HCT116 (cell line): Measurements from ENCODE around the gene LIPG. TPM values are rescaled to one million over a fixed set of nuclear protein-coding genes. Genes with fewer than 3 reads are reported as not detected.

Experiments
- ATAC-seq: fragments of 200-7000 bp; cut with Tn5 transposase; 2 replicates; pipeline ENCODE4 v1.9.1; 2020; ENCODE audit warnings: mild to moderate bottlenecking, moderate library complexity
- BruUV-seq: library from RNA; stranded (reverse); fragments of 400-500 nt; replicated peaks from 2 replicates; lab custom pipeline; 2021; lab: Mats Ljungman, UMichigan
- CTCF ChIA-PET: fragments of 300-600 bp; sonication (Branson Sonifier 250); formaldehyde crosslinking; loops from one replicate; lab custom pipeline; 2021; ENCODE audit warnings: antibody characterized with exemption; lab: Charles Lee
- POLR2A ChIA-PET: fragments of 300-600, 350-600 bp; sonication (Branson Sonifier 250); formaldehyde crosslinking; loops from one replicate; lab custom pipeline; 2021; ENCODE audit warnings: antibody characterized with exemption; lab: Charles Lee
- RAD21 ChIA-PET, 2 experiments: fragments of 300-600 bp; sonication (Branson Sonifier 250); formaldehyde crosslinking; loops; one replicate each; lab custom pipeline; 2023; ENCODE audit warnings: low total read pairs in 2 of 2; ENCODE audit not compliant: uncharacterized antibody in 2 of 2, unreplicated experiment in 2 of 2, low non-redundant PET in 1 of 2; lab: Charles Lee
- DNase-seq: peaks from one replicate; pipeline ENCODE4 v3.0.0-alpha.2; 2010; ENCODE audit warnings: low read depth, low spot score
- H2AFZ ChIP-seq: fragments of 200-600 bp; shearing (Covaris generic), sonication (generic); 2 replicates; pipeline ENCODE4 v1.6.1; 2017; ENCODE audit warnings: low read depth, mixed run types, mixed read lengths, antibody characterized with exemption, low read length; ENCODE audit not compliant: poor library complexity, severe bottlenecking
- H3K27ac ChIP-seq: 2 replicates; pipeline ENCODE4 v1.5.1; 2012; ENCODE audit warnings: low read depth, low read length
- H3K27me3 ChIP-seq: fragments of 200-600 bp; sonication (generic); 2 replicates; pipeline ENCODE4 v1.6.1; 2016; ENCODE audit warnings: mixed run types, low read length, mixed read lengths; ENCODE audit not compliant: insufficient read depth
- H3K36me3 ChIP-seq, 2 experiments: fragments of 200-500 bp in 1 of 2; fragments of 200-600 bp in 1 of 2; sonication (Bioruptor generic) in 1 of 2; sonication (generic) in 1 of 2; 2 replicates each; pipeline versions ENCODE4 v1.5.1 to v1.6.1; 2014 to 2016; ENCODE audit warnings: low read length in 2 of 2, inconsistent platforms in 1 of 2, mixed read lengths in 1 of 2, mixed run types in 1 of 2; ENCODE audit not compliant: insufficient read depth in 2 of 2, control insufficient read depth in 1 of 2
- H3K4me1 ChIP-seq, 2 experiments: fragments of 200-600 bp in 1 of 2; sonication (generic) in 1 of 2; 2 replicates each; pipeline versions ENCODE4 v1.5.1 to v1.6.1; 2012 to 2017; ENCODE audit warnings: low read length in 2 of 2, inconsistent platforms in 1 of 2, mild to moderate bottlenecking in 1 of 2, mixed read lengths in 1 of 2, mixed run types in 1 of 2, moderate library complexity in 1 of 2; ENCODE audit not compliant: insufficient read depth in 2 of 2, control insufficient read depth in 1 of 2
- H3K4me2 ChIP-seq: fragments of 200-600 bp; sonication (generic); 2 replicates; pipeline ENCODE4 v1.6.1; 2017; ENCODE audit warnings: mixed run types, low read length, mixed read lengths
- H3K4me3 ChIP-seq, 2 experiments: fragments of 200-600 bp in 1 of 2; sonication (generic) in 1 of 2; replicated peaks in 1 of 2; 2 replicates each; pipeline ENCODE4 v1.5.1; 2011 to 2016; ENCODE audit warnings: low read length in 2 of 2, control low read depth in 1 of 2, low read depth in 1 of 2, mild to moderate bottlenecking in 1 of 2, mixed read lengths in 1 of 2, mixed run types in 1 of 2
- H3K79me2 ChIP-seq: fragments of 200-600 bp; sonication (generic); 2 replicates; pipeline ENCODE4 v1.6.1; 2017; ENCODE audit warnings: mild to moderate bottlenecking, mixed run types, low read length, moderate library complexity, mixed read lengths; ENCODE audit not compliant: insufficient read depth
- H3K9ac ChIP-seq: fragments of 200-600 bp; sonication (generic); 2 replicates; pipeline ENCODE4 v1.6.1; 2016; ENCODE audit warnings: low read length, mixed read lengths
- H3K9me2 ChIP-seq: fragments of 200-600 bp; sonication (generic), shearing (Covaris generic); 2 replicates; pipeline ENCODE4 v1.6.1; 2017; ENCODE audit warnings: mixed run types, mild to moderate bottlenecking, moderate library complexity; ENCODE audit not compliant: insufficient read depth
- H3K9me3 ChIP-seq, 2 experiments: fragments of 200-500 bp in 1 of 2; fragments of 200-600 bp in 1 of 2; sonication (Bioruptor generic) in 1 of 2; sonication (generic) in 1 of 2; 2 replicates each; pipeline ENCODE4 v1.6.1; 2014 to 2017; ENCODE audit warnings: low read length in 2 of 2, mixed read lengths in 2 of 2, inconsistent platforms in 1 of 2, low read depth in 1 of 2, mild to moderate bottlenecking in 1 of 2, mixed run types in 1 of 2, moderate library complexity in 1 of 2; ENCODE audit not compliant: control insufficient read depth in 1 of 2, insufficient read depth in 1 of 2
- H4K20me1 ChIP-seq: fragments of 200-600 bp; sonication (generic), shearing (Covaris generic); 2 replicates; pipeline ENCODE4 v1.6.1; 2017; ENCODE audit warnings: mixed run types, mild to moderate bottlenecking, moderate library complexity; ENCODE audit not compliant: insufficient read depth
- EGR1 ChIP-seq: IDR thresholded peaks from 2 replicates; pipeline ENCODE4 v1.6.1; 2012; ENCODE audit warnings: low read depth
- ELF1 ChIP-seq: IDR thresholded peaks from 2 replicates; pipeline ENCODE4 v1.6.1; 2012; ENCODE audit warnings: low read depth, borderline replicate concordance
- EZH2 ChIP-seq: fragments of 200-600 bp; sonication (generic); IDR thresholded peaks from 2 replicates; pipeline ENCODE4 v1.6.1; 2017; ENCODE audit warnings: antibody characterized with exemption, mixed run types
- EZH2phosphoT487 ChIP-seq: fragments of 200-600 bp; IDR thresholded peaks from 2 replicates; pipeline ENCODE4 v1.6.1; 2018; ENCODE audit warnings: antibody characterized with exemption, borderline replicate concordance
- FOSL1 ChIP-seq: IDR thresholded peaks from 2 replicates; pipeline ENCODE4 v1.6.1; 2012; ENCODE audit warnings: low read depth
- JUND ChIP-seq: IDR thresholded peaks from 2 replicates; pipeline ENCODE4 v1.6.1; 2012
- POLR2A ChIP-seq: IDR thresholded peaks from 2 replicates; pipeline ENCODE4 v1.7.0; 2011; ENCODE audit warnings: borderline replicate concordance; ENCODE audit not compliant: insufficient read depth, insufficient read length; ENCODE audit errors: extremely low read depth
- SP1 ChIP-seq: IDR thresholded peaks from 2 replicates; pipeline ENCODE4 v1.6.1; 2012; ENCODE audit warnings: low read depth
- SRF ChIP-seq: IDR thresholded peaks from 2 replicates; pipeline ENCODE4 v1.6.1; 2012; ENCODE audit warnings: low read depth
- YY1 ChIP-seq: IDR thresholded peaks from 2 replicates; pipeline ENCODE4 v1.6.1; 2011; ENCODE audit warnings: low read length, low read depth, moderate library complexity, mild to moderate bottlenecking; ENCODE audit not compliant: insufficient replicate concordance; ENCODE audit errors: extremely low read depth
- ZFX ChIP-seq: fragments of 450-650 bp; IDR thresholded peaks from 2 replicates; pipeline ENCODE4 v1.6.1; 2017
- intact Hi-C: fragments of 100-400 bp; cut with micrococcal nuclease; formaldehyde crosslinking; loops from 2 replicates; pipeline ENCODE4 v1.10.0; 2022
- total RNA-seq: library from RNA; stranded (reverse); gene quantifications from one replicate; pipeline ENCODE4 v1.2.1, GENCODE V29; 2021; ENCODE audit not compliant: unreplicated experiment
- TF ChIP-seq, protein P1 (sequence below): IDR thresholded peaks from 2 replicates; pipeline ENCODE4 v1.6.1; 2012
- TF ChIP-seq, protein P2 (sequence below): IDR thresholded peaks from 2 replicates; pipeline ENCODE4 v1.6.1; 2012; ENCODE audit warnings: low read depth

The LIPG gene
- total RNA-seq, 1 experiment from 2014 or later = 2.6 TPM

DNA sequence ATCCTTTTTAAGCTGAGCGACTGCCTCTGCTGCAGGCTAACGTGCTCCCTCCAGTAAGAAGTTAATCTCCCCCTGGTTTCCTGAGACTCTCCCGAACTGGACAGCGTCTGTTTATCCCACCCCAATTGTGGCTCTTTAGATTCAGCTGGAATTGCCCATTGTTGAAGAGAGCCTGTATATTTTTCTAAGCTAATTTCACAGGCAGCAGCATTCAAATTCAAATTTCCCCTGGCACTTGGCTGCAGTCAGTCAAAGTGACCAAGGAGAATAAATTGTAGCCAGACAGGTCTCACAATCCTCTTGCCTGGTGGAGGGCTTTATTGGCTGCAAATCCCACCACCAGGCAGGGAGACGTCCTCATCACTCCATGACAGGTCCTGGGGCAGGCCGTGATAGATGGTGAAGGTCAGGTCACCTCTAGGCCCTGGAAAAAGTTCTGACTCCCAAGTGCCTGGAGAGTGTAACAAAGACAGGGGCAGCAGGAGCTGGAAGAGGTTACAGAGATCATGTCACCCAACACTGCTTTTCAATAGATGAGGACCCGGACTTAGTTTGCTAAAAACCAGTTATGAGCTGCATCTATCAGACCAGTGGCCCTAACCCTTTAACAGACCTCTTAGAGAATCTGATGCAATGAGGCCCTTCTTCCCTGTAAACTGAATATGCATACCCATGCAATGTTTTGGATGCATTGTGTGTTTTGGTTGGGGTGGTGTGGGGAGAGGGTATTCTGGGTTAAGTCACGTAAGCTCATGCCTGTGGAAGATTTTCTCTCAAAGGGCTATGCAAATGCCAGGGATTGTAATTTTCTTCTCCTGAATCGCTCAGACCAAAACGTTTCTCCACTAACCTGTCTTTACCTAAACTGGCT lies 42.5 kb upstream of the LIPG start:
- Histone ChIP-seq H3K9me2 (no peaks in the 10 kb centered on the region), H3K27ac (no peak overlapping the region), H3K79me2 (no peaks in the 10 kb centered on the region), H3K4me2 (no peak overlapping the region), H3K36me3 (no peaks in the 10 kb centered on the region), H3K4me1 (peaks cover 8 to 18% of the 10 kb centered on the region in 2 experiments), H3K27me3 (no peaks in the 10 kb centered on the region), H3K4me3 (no peak overlapping the region), H3K9me3 (no peaks in the 10 kb centered on the region), H4K20me1 (no peaks in the 10 kb centered on the region), H3K9ac (no peak overlapping the region), H2AFZ (no peak overlapping the region)
- no peak for DNase-seq
- ChIA-PET CTCF (interaction anchor here (1.6 kb wide), 1 partner anchor 9 kb away, joined by 8 read pairs; no protein-coding TSS in a partner anchor), POLR2A (no interaction called here), RAD21 (no interaction called here)
- intact Hi-C loops = loop anchor here (10.0 kb wide), 1 partner anchor 835 kb away; no protein-coding TSS in a partner anchor
- no peak for ATAC-seq
- TF ChIP-seq ELF1 (no peak), SP1 (no peak), EGR1 (no peak), SRF (no peak), POLR2A (no peak), ZFX (no peak), EZH2 (no peak), EZH2phosphoT487 (no peak), JUND (no peak), FOSL1 (no peak), YY1 (no peak)
- TF ChIP-seq, protein P1, sequence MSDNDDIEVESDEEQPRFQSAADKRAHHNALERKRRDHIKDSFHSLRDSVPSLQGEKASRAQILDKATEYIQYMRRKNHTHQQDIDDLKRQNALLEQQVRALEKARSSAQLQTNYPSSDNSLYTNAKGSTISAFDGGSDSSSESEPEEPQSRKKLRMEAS = no peak
- TF ChIP-seq, protein P2, sequence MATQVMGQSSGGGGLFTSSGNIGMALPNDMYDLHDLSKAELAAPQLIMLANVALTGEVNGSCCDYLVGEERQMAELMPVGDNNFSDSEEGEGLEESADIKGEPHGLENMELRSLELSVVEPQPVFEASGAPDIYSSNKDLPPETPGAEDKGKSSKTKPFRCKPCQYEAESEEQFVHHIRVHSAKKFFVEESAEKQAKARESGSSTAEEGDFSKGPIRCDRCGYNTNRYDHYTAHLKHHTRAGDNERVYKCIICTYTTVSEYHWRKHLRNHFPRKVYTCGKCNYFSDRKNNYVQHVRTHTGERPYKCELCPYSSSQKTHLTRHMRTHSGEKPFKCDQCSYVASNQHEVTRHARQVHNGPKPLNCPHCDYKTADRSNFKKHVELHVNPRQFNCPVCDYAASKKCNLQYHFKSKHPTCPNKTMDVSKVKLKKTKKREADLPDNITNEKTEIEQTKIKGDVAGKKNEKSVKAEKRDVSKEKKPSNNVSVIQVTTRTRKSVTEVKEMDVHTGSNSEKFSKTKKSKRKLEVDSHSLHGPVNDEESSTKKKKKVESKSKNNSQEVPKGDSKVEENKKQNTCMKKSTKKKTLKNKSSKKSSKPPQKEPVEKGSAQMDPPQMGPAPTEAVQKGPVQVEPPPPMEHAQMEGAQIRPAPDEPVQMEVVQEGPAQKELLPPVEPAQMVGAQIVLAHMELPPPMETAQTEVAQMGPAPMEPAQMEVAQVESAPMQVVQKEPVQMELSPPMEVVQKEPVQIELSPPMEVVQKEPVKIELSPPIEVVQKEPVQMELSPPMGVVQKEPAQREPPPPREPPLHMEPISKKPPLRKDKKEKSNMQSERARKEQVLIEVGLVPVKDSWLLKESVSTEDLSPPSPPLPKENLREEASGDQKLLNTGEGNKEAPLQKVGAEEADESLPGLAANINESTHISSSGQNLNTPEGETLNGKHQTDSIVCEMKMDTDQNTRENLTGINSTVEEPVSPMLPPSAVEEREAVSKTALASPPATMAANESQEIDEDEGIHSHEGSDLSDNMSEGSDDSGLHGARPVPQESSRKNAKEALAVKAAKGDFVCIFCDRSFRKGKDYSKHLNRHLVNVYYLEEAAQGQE = no peak
- BruUV-seq = no TSS peak
